Measurements from ENCODE around the gene SPO11. TPM values are rescaled to one million over a fixed set of nuclear protein-coding genes. Genes with fewer than 3 reads are reported as not detected.
"Not testable (repeated sequence)": the region's sequence is repeated elsewhere in the genome, so short reads cannot be mapped to it uniquely, and the experiment has no call there.

Gene SPO11
- polyA plus RNA-seq, 1 donor, result not detected

DNA sequence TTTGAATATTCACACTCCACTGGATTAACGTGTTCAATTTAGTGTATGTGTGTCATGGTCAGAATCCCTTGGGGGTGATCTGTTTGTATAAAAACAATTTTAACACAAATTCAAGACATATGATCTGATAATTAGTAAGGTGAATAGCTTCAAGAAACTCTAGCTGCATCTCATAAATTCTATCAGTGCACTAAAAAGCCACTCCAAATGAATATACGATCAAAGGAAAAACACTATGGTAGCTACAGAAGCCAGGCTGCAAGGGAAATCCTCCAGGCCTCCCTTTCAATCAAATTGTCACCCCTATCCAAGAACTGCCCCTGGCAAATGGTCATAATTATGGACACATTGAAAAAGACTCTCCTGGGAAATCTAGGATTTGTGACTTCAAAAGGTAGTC lies 12.1 kb downstream of the SPO11 start:
- DNase-seq, result no peak

DNA sequence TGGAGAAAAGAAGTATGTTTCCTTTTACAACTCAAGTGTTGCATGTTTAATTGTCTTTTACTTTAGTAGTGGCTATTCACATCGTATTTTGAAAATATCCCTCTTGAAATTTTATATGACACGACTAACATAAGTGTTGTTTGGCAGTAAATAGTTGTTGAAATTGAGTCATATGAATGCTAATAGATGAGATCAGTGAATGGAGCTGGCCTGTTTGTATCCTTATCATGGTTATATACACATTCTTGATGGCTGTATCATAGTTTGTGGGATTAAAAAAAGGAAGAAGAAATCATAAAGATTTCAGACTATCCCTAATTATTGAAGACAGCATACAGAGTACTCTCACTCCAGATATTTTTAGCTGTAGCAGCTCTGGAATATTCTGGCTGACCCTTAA lies 13.2 kb downstream of the SPO11 start:
- DNase-seq, result no peak

DNA sequence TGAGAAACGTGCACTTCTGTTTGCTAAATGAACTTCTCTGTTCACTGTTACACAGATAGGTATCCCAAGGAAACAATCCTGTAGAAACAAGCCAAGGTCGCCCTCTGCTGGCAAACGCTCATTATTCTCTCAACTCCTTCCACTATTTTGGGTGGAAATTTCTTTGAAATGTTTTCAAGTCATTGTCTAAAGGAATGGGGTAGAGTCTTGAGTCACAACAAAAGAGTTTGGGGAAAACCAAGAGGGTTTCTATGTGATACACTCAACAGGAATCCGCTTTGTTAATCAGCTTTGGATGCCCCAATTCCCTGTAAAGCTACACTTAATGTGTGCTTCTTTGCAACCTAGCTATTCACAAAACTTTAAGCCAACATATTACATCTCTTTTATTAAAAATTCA lies 16.9 kb downstream of the SPO11 start:
- peak; percentile 76 for DNase-seq

DNA sequence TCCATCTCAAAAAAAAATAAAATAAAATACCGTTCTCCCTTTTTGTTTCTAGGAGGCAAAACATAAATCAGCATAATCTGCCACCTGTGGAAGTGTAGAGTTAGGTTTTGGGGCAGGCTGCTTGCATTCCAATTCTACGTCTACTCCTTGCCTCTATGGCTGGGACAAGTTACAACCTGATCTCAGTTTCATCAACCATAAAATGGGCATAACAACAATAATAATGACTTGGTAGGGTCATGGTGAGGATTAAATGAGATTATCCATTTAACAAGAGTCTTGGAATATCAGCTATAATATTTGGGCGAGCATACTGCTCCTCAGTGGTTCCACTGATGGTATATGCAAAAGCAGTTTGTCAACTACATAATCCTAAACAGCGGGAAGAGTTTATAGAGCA lies 17.8 kb downstream of the SPO11 start:
- DNase-seq, result no peak

DNA sequence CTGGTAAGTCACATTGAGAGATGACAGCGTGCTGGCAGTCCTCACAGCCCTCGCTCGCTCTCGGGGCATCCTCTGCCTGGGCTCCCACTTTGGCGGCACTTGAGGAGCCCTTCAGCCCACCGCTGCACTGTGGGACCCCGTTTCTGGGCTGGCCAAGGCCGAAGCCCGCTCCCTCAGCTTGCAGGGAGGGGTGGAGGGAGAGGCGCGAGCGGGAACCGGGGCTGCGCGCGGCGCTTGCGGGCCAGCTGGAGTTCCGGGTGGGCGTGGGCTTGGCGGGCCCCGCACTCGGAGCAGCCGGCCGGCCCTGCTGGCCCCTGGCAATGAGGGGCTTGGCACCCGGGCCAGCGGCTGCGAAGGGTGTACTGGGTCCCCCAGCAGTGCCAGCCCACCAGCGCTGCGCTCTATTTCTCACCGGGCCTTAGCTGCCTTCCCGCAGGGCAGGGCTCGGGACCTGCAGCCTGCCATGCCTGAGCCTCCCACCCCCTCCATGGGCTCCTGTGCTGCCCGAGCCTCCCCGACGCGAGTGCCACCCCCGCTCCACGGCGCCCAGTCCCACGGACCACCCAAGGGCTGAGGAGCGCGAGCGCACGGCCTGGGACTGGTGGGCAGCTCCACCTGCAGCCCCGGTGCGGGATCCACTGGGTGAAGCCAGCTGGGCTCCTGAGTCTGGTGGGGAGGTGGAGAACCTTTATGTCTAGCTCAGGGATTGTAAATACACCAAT lies 18.8 kb downstream of the SPO11 start:
- DNase-seq, result not testable (repeated sequence)

DNA sequence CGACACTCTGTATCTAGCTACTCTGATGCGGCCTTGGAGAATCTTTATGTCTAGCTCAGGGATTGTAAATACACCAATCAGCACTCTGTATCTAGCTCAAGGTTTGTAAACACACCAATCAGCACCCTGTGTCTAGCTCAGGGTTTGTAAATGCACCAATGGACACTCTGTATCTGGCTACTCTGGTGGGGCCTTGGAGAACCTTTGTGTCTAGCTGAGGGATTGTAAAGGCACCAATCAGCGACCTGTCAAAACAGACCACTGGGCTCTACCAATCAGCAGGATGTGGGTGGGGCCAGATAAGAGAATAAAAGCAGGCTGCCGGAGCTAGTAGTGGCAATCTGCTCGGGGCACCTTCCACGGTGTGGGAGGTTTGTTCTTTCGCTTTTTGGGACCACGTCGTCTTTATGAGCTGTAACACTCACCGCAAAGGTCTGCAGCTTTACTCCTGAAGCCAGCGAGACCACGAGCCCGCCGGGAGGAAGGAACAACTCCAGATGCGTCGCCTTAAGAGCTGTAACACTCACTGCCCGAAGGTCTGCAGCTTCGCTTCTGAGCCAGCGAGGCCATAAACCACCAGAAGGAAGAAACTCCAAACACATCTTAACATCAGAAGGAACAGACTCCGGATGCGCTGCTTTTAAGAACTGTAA lies 19.4 kb downstream of the SPO11 start:
- not testable (repeated sequence) for DNase-seq

DNA sequence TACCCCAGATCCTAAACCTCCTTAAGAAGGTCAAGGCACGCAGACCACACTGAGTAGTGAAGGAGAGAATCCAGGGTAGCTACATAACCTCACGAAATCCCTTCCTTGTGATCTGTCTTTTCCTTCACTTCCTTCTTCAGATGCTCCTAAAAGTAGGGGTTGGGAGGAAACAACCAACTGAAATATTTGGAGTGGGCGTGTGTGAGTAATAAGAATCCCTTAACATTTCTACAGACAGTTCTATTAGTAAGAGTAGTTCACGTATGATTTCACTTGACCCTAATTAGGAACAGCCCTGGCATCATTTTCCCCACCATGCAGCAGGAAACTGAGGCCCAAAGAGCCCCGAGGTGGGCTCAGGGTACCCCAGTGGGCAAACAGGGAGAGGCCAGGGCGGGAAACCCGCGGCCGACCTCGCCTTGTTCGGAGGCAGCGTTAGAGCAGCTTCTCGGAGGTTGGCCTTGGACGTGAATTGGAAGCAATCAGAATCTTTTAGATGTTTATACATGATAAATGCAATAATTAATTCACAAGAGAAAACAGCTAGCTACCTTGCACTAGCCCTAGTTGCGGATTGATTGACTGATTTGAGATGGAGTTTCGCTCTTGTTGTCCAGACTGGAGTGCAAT lies 20.6 kb downstream of the SPO11 start:
- DNase-seq, result no peak

DNA sequence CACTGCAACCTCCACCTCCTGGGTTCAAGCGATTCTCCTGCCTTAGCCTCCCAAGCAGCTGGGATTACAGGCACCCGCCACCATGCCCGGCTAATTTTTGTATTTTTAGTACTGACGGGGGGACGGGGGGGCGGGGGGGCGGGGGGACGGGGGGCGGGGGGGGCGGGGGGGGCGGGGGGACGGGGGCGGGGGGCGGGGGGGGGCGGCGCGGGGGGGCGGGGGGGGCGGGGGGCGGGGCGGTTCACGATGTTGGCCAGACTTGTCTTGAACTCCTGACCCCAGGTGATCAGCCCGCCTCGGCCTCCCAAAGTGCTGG lies 21.1 kb downstream of the SPO11 start:
- DNase-seq, result not testable (repeated sequence)

DNA sequence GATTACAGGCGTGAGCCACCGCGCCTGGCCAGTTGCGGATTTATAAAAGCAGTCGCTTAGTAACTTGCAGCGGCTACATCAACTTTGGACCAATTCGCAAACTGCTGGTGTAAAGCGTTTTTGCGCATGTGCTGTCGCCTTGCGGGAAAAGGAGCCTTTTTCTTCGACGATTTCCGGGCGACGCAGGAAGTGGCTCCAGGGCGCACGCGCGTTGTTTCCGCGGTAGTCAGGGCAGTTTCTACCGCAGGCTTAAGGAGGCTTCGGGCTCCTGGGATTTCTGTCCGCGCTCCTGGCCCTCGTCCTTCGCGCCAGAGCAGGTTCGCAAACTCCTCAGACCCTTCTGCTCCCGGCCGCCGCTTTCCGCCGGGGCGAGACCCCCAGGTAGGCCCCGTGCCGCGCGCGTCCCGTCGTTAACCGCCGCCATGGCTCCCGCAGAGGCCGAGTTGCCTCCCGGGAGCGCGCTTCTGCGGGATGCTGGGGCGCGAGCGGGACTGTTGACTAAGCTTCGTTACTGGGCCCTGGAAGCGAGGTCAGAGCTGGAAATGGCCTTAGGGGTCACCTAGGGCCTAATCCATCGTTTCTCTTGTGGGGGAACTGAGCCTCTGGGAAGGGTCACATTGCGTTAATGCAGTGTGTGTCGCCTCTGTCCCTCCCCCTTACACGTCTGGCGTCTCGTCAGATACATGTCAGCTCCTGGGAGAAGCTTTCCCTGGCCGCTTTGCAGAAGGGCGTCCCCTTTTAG lies 21.6 kb downstream of the SPO11 start, which contains the start of gene RAE1:
Gene RAE1, plus strand, starts transcription at position 214 of the 742 bp plus-strand sequence. CDS start 2,784 bp downstream, outside the sequence.
- DNase-seq, result peak; percentile 93

DNA sequence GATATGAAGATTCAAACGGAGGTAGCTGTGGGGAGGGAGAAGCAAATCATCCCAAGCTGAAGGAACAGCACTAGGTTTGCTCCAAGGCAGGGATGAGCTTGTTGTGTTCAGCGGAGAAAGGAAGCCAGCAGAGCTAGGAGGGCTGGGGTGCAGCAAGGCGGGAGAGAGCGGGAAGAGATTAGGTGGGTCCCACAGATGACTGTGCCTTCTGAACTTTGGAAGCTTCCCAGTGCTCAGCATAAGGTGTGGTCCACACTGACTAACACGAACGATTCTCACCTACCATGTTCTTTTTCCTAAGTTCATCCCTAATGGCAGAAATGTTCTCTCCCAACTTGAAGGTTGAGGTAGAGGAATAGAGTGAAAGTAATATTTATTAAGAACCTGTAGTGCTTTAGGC lies 22.7 kb downstream of the SPO11 start:
- no peak for DNase-seq

DNA sequence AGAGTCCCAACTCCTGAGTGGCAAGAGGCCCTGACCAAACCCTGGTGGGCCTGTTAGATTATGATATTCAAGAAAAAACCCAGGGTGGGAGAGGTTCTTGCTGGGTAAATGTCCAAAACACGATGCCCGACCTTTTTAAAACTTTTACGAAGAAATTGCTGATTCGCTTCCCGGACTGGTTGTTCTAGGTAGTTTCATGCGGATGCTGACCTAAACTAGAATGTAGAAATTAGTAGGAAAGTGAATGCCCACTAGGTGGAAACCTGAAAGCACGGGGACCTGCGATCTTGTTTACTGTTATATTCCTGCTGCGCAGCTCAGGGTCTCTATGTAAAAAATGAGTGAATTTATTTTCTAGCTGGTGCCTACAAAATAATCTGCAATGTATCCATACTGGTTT lies 23.7 kb downstream of the SPO11 start:
- DNase-seq, result no peak

DNA sequence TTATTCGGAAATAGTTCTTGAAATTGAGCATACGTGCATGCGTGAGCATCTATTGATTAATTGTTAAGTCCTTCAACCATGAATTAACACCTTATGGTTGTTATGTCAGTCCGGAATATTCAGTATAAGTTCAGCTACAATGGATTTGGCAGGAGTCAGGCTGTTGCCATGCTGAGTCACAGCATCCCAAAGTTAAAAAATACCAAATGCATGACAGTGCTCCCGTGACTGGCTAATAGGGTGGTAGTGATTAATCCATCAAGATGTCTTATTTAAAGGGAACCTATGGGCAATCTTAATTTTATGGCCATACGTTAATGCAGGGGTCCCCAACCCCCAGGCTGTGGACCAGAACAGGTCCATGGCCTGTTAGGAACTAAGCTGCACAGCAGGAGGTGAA lies 31.9 kb downstream of the SPO11 start:
- no peak for DNase-seq

DNA sequence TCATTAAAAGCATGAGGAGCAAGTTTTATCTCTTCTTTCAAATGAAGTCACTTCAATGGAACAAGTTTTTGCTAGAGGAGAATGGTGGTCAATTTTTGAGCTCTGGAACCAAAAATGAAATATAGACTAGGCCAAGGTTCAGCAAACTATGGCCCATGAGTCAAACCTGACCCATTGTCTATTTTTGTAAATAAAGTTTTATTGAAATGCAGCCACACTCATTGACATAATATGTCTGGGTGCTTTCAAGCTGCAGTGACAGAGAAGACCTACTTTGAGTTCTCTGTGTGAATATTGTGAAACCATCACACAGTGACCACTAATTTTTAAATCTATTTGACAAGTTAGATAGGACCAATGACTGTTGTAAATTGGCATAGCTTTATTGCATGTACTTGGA lies 34.8 kb downstream of the SPO11 start:
- no peak for DNase-seq

DNA sequence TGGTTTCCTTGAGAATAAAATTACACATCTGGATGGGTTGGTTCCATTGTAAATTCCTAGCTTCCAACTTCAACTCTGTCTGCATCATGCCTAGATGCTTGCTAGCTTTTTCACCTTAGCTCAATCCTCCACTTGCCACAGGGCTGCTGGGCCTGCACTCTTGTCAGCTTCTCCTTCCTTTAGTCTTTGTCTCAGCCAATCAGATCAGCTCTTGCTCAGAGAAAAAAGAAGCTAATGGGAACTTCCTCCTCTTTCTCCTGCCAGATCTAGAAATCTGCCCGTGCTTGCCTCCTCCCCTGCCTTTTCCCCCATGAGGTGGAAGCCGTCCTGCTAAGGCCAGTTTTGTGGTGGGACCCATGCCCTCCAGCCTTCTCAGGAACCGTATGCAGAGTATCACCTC lies 40.0 kb downstream of the SPO11 start:
- DNase-seq, result no peak

DNA sequence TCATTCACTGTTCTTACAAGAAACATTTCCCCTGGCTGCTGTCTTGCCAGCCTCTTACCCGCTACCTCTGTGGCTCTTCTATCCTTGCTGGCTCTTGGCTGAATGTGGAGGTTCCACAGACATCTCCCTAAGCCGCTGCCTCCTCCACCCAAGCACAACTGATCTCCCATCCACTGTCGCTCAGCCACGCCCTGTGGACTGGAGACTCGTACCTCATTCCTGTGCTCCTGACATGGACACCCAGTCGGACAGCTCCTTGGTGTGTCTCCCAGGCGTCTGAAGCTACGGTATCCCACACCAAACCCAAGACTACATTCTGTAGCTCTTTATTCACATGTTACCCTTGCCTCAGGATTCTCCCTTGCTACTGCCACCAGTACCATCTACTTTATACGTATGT lies 40.7 kb downstream of the SPO11 start:
- no peak for DNase-seq

DNA sequence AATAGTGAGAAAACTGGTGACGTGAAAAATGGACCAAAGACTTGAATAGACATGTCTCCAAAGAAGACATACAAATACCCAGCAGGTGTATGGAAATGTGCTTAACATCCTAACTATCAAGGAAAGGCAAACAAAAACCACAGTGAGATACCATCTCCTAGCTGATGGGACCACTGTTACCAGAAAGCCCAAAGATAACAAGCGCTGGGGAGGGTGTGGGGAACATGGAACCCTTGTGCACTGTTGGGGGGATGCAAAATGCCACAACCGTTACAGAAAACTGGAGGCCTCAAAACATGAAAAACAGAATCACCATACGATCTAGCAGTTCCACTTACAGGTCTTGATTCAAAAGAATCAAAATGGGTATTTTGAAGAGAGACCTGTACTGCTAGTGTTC lies 41.8 kb downstream of the SPO11 start:
- no peak for DNase-seq

DNA sequence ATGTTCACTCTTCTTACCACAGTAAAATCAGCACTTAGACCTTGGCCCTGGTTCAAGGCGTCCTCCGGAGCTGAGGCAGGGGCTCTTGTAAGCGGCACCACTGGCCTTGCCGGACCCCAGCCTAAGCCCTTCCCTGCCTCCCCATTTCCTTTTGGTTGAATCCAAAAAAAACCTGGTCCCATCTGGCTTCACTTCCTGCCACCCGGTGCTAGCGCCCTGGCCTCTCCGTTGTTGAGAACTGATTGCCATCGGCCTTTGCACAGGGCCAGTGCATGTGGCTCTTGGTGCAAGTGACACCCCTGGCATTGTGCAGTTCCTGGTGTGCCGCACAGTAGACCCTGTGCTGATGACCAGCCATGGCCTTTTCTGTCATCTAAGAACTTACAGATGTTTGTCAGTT lies 42.6 kb downstream of the SPO11 start:
- no peak for DNase-seq

DNA sequence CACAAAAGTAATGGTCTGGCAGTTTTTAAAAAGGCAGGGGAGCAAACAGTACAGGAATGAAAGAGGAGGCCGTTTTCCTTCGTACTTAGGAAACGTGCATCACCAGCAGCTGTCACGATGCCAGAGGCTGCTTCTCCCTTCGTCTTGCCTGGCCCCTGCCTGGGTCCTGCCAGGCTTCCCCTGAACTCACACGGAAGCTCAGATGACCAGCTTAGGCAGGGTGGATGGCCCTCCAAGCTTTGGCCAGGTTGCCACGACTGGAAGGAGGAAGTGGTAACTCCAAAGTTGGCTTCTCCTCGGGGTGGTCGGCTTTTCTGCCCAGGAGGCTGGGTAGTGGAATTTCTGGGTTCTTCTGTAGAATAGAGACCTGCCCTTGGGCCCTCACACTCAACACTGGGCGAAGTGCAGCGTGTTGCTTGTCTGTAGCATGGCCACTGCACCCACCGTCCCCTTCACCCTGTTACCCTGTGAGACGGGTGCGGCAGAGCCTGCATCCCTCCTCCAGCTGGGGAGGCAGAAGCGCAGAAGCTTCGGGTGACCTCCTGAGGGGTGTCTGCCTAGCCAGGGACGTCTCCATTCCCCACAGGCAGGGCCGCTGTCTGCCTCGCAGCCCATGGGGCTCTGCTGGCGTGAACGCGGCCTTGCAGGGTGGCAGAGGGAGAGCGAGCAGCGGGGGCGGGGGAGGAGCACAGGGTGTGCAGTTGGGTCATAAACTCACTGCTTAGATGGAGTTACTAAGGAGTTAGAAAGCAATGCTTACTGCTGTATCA lies 43.2 kb downstream of the SPO11 start:
- no peak for DNase-seq

DNA sequence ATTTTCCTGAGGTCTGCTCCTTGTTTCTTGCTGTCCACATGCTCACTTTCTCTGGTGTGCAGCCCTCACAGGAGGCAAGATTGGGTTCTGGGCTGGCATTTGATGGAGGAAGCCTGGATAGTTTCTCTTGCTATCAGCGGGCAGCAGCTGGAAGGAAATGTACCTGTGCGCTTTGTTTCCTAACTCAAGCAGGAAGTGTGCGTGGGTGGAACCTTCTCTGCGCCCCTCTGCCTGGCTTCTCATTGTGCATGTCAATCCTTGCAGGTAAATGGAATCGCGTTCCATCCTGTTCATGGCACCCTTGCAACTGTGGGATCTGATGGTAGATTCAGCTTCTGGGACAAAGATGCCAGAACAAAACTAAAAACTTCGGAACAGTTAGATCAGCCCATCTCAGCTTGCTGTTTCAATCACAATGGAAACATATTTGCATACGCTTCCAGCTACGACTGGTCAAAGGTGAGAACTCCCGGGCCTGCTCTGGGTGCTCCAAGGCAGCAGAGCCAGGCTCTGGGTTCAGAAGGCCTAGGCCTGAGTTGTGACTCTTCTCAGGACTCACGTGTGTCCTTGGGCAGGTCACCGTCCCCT lies 44.8 kb downstream of the SPO11 start:
- DNase-seq, result no peak

DNA sequence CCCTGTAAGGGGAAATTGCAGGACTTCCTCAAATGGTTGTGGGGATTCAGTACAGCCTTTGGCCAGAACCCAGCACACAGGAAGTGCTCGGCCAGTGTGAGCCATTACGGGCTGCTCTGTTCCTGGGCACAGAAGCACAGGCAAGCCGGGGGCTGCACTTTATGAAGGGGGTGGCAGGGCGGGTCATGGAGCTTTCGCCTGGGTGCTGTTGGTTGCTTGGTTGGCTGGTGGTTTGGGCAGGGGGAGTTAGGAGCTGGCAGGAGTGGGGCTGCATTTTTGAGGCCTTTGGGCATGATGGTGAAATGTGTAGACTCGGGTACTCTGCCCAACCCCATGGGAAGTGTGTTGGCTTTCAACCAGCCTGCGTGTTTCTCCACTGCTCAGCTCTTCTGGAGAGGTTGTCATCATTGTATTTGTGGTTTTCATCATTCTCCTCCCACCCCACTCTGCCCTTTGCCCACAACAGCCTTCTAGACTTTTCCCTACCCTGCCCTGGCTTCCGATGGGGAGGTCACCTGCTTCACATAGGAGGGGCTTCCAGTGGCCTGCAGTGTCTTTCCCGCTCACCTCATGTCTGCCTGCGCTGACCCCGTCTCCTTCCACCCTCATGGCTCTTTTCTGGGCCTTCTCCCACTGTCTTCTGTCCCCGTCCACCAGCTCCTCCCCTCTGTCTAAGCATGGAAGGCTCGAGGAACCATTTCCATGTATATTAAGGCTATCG lies 45.5 kb downstream of the SPO11 start:
- no peak for DNase-seq

DNA sequence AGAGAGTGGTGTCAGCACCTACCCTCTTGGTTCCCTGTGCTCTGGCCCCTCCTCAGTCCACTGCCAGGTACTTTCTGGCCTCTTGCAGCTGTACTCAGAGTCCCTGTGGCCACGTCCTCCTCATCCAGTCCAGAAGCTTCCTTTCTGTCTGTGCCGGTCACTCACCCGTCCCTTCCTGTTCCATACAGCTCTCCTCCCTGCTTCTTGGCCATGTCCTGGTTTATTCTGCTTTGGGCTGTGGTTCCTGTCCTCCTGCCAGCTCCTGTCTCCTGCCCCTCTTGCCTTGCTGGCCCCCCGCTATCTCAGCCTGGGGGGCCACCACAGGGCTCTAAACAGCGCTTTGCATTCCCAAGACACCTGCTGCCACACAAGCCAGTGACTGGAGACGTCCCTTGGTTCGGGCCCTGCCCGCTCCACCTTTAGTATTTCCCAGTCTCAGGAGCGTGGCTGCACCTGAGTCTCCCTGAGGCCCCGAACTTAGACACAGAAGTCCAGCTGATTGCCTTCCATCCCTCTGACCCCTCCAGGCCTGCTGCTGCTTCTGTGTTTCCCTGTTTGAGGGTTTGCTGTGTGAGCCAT lies 46.1 kb downstream of the SPO11 start:
- no peak for DNase-seq
